Right lobe of liver (tissue), 6 donors: ENCODE measurements around the gene TJP3. TPM values are rescaled to one million over a fixed set of nuclear protein-coding genes. Genes with fewer than 3 reads are reported as not detected.

Experiments used
- ATAC-seq, 4 donors: fragments of 200-7000 bp; cut with Tn5 transposase; one replicate each; pipeline ENCODE4 v1.9.1; 2020; ENCODE audit warnings: mild to moderate bottlenecking in 4 of 4, moderate library complexity in 4 of 4
- DNase-seq, 3 donors: peaks; one replicate each; pipeline ENCODE4 v3.0.0-alpha.2; 2020
- H3K27ac ChIP-seq, 3 donors: fragments of 200-600 bp; one replicate each; pipeline ENCODE4 v1.8.0; 2022
- H3K27me3 ChIP-seq, 2 donors: fragments of 200-600 bp; one replicate each; pipeline ENCODE4 v1.8.0; 2022
- H3K36me3 ChIP-seq, 4 donors: fragments of 200-600 bp; sonication (generic) in 1 of 4; one replicate each; pipeline versions ENCODE4 v1.5.1 to v1.8.0; 2017 to 2022; ENCODE audit warnings: control low read depth in 1 of 4
- H3K4me1 ChIP-seq, 4 donors: fragments of 200-600 bp; sonication (generic) in 1 of 4; one replicate each; pipeline versions ENCODE4 v1.5.1 to v1.8.0; 2017 to 2022; ENCODE audit warnings: control low read depth in 1 of 4
- H3K4me3 ChIP-seq, 3 donors: fragments of 200-600 bp; one replicate each; pipeline ENCODE4 v1.8.0; 2022
- H3K9me3 ChIP-seq, 4 donors: fragments of 200-600 bp; sonication (generic) in 1 of 4; one replicate each; pipeline versions ENCODE4 v1.5.1 to v1.8.0; 2017 to 2022; ENCODE audit warnings: control low read depth in 1 of 4
- CTCF ChIP-seq, 4 donors: fragments of 200-600 bp in 3 of 4; fragments of 450-650 bp in 1 of 4; IDR thresholded peaks; one replicate each; pipeline versions ENCODE4 v1.5.1 to v1.8.0; 2016 to 2022; ENCODE audit warnings: antibody characterized with exemption in 4 of 4, mild to moderate bottlenecking in 2 of 4
- POLR2A ChIP-seq: fragments of 450-650 bp; IDR thresholded peaks from one replicate; pipeline ENCODE4 v1.6.1; 2017; ENCODE audit warnings: antibody characterized with exemption, mild to moderate bottlenecking
- WGBS: methylation state at CpG from one replicate; pipeline ENCODE4 v1.1.6; 2018; ENCODE audit warnings: low coverage, low lambda C conversion rate; ENCODE audit not compliant: insufficient coverage; ENCODE audit errors: missing lambda C conversion rate; 5-methylcytosine and 5-hydroxymethylcytosine counted together
- intact Hi-C, 2 donors: fragments of 100-400 bp; cut with DNase I; formaldehyde crosslinking; loops; one replicate each; pipeline versions ENCODE4 v1.11.2 to v1.14.1; 2022
- total RNA-seq, 6 experiments: library from RNA; depleted of rRNA in 2 of 6; stranded (reverse); fragments of >200 nt in 2 of 6; fragmentation: NEBNext Ultra II Directional in 3 of 6; extraction: Animal tissue kit (Norgen Biotek cat#: 25700) in 3 of 6; gene quantifications; one replicate each; pipeline versions ENCODE4 v1.1.0 to v1.2.4, GENCODE V29; 2016 to 2023
- donor health status: DM: no; HTN: yes; CAD: no.
- donor health status: DM: no; HTN: no; CAD: no.
- donor health status: DM: no; HTN: no; CAD: no.
- donor health status: DM: no; HTN: yes; CAD: no.
- donor health status: DM: no; HTN: yes; CAD: no.

The TJP3 gene
- total RNA-seq, 6 experiments from 2014 or later, result 7.9 to 27.0 (median 16.5) TPM

DNA sequence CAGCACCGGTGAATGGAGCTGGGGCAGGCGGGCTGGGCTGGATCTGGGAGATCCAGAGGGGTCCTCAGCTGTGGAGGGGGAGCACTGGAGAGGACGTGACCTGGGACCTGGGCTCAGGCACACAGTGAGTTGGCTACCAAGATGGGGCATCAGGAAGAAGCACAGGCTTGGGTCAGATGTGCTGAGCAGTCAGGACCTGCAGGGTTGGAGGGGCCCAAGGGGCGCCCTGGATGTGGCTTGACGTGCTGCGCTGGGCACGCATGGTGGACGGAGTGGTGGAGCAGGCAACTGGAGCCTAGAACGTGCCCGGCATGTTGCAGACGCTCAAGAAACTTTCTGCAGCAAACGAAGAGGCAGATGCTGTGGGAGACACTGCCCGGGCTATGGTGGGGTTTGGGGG, 28.6 kb upstream of the TJP3 start:
- no peaks in the 10 kb centered on the region for H3K27me3 ChIP-seq
- intact Hi-C loops, result no loop called here
- H3K27ac ChIP-seq, result no peak overlapping the region
- no peaks in the 10 kb centered on the region for H3K36me3 ChIP-seq
- 98% methylated on average over 12 of the region's 13 CpGs for WGBS
- no peaks in the 10 kb centered on the region for H3K9me3 ChIP-seq
- H3K4me1 ChIP-seq, result no peaks in the 10 kb centered on the region
- ATAC-seq, result no peak
- no peak for TF ChIP-seq POLR2A
- no peak for TF ChIP-seq CTCF (IDR thresholded peaks at IDR 0.05)
- no peak for DNase-seq
- H3K4me3 ChIP-seq, result no peak overlapping the region

DNA sequence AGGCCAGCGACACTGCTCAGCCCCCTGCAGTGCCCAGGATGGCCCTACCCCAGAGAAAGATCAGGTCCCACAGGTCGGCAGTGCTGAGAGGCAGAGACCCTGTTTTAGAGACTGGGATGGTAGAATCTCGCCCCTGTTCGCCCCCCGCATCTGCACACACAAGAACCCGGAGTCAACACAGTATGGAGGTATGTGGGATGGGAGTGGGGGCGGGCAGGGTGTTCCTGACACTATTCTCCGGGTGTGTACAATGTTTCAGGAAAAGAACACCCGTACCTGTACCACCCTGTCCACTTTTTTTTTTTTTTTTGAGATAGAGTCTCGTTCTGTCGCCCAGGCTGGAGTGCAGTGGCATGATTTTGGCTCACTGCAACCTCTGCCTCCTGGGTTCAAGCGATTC, 27.2 kb upstream of the TJP3 start:
- TF ChIP-seq POLR2A (no peak), CTCF (IDR thresholded peaks at IDR 0.05) (no peak)
- no peaks in the 10 kb centered on the region for H3K9me3 ChIP-seq
- H3K4me3 ChIP-seq, result no peak overlapping the region
- H3K36me3 ChIP-seq, result no peaks in the 10 kb centered on the region
- ATAC-seq (no peak), DNase-seq (no peak)
- H3K27me3 ChIP-seq, result no peaks in the 10 kb centered on the region
- H3K4me1 ChIP-seq, result no peaks in the 10 kb centered on the region
- no peak overlapping the region for H3K27ac ChIP-seq
- WGBS, result 99% methylated on average over 10 of the region's 12 CpGs
- intact Hi-C loops, result no loop called here

GRCh38 chr19:3682286-3682685, 25.9 kb upstream of the TJP3 start:
- H3K27ac ChIP-seq, result no peak overlapping the region
- no peaks in the 10 kb centered on the region for H3K4me1 ChIP-seq
- no peaks in the 10 kb centered on the region for H3K27me3 ChIP-seq
- no peaks in the 10 kb centered on the region for H3K36me3 ChIP-seq
- ATAC-seq, result no peak
- H3K4me3 ChIP-seq, result no peak overlapping the region
- intact Hi-C loops, result no loop called here
- WGBS, result 98% methylated on average over 7 of the region's 10 CpGs
- DNase-seq, result no peak
- no peak for TF ChIP-seq POLR2A
- TF ChIP-seq CTCF (IDR thresholded peaks at IDR 0.05), result no peak
- no peaks in the 10 kb centered on the region for H3K9me3 ChIP-seq

- Histone ChIP-seq H3K27me3 (no peaks in the 10 kb centered on the region), H3K36me3 (no peaks in the 10 kb centered on the region), H3K27ac (no peak overlapping the region), H3K9me3 (no peaks in the 10 kb centered on the region), H3K4me3 (no peak overlapping the region), H3K4me1 (peaks cover 0 to 5% (median 0%) of the 10 kb centered on the region in 4 donors)
- WGBS, result 60% methylated on average over 3 of the region's 17 CpGs
- intact Hi-C loops, result no loop called here
- DNase-seq, result no peak
- TF ChIP-seq CTCF (IDR thresholded peaks at IDR 0.05) (no peak), POLR2A (no peak)
- ATAC-seq, result no peak
These were observed 25.3 kb upstream of the TJP3 start for GRCh38 chr19:3682741-3683404.
